HepG2 (cell line): ENCODE measurements around the gene SASS6.

ENCODE experiments used
- FOXM1 ChIP-seq: sonication (generic); formaldehyde crosslinking; IDR thresholded peaks from 2 replicates; pipeline ENCODE4 v1.5.0; 2020; ENCODE audit warnings: missing genetic modification reagents
- JUN ChIP-seq: sonication (generic); formaldehyde crosslinking; IDR thresholded peaks from 2 replicates; pipeline ENCODE4 v1.4.0; 2020; ENCODE audit warnings: mild to moderate bottlenecking, missing genetic modification reagents
- ONECUT2 ChIP-seq: sonication (generic); formaldehyde crosslinking; IDR thresholded peaks from 2 replicates; pipeline ENCODE4 v1.4.0; 2020; ENCODE audit warnings: missing genetic modification reagents
- POLR2AphosphoS2 ChIP-seq: IDR thresholded peaks from 2 replicates; pipeline ENCODE4 v1.6.1; 2011; ENCODE audit warnings: low read depth, low read length, improper control_type of control experiment
- TBP ChIP-seq: sonication (generic); formaldehyde crosslinking; IDR thresholded peaks from 2 replicates; pipeline ENCODE4 v1.5.0; 2020; ENCODE audit warnings: missing genetic modification reagents
- ZNF274 ChIP-seq: sonication (generic); formaldehyde crosslinking; IDR thresholded peaks from 2 replicates; pipeline ENCODE4 v1.5.1; 2020; ENCODE audit warnings: mild to moderate bottlenecking, missing genetic modification reagents
- TF ChIP-seq, protein P1 (sequence below), 2 experiments: IDR thresholded peaks; 2 replicates each; pipeline ENCODE4 v1.6.1; 2011 to 2012; ENCODE audit warnings: low read length in 2 of 2, borderline replicate concordance in 1 of 2, low read depth in 1 of 2, mild to moderate bottlenecking in 1 of 2, moderate library complexity in 1 of 2

DNA sequence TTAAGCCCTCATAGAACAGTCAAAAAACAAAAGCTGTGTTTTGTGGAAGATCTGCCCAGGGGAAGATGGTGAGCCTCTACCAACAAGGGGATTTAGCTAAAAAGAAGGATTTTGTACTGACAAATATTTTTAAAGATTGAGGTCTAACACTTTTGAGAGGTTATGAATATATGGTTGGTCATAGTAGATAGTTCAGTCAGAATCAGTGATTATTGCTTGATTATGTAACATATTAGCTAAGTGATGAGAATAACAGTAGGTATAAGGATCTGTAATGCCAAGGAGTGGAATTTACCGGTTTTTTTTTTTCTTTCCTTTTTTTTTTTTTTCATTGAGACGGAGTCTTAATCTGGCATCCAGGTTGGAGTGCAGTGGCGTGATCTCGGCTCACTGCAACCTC, 79.0 kb downstream of the SASS6 start:
- TF ChIP-seq ONECUT2 (no peak), POLR2AphosphoS2 (no peak), JUN (CRISPR knock-in tag) (no peak), ZNF274 (no peak), TBP (CRISPR knock-in tag) (no peak), FOXM1 (CRISPR knock-in tag) (no peak)
- TF ChIP-seq, protein P1, sequence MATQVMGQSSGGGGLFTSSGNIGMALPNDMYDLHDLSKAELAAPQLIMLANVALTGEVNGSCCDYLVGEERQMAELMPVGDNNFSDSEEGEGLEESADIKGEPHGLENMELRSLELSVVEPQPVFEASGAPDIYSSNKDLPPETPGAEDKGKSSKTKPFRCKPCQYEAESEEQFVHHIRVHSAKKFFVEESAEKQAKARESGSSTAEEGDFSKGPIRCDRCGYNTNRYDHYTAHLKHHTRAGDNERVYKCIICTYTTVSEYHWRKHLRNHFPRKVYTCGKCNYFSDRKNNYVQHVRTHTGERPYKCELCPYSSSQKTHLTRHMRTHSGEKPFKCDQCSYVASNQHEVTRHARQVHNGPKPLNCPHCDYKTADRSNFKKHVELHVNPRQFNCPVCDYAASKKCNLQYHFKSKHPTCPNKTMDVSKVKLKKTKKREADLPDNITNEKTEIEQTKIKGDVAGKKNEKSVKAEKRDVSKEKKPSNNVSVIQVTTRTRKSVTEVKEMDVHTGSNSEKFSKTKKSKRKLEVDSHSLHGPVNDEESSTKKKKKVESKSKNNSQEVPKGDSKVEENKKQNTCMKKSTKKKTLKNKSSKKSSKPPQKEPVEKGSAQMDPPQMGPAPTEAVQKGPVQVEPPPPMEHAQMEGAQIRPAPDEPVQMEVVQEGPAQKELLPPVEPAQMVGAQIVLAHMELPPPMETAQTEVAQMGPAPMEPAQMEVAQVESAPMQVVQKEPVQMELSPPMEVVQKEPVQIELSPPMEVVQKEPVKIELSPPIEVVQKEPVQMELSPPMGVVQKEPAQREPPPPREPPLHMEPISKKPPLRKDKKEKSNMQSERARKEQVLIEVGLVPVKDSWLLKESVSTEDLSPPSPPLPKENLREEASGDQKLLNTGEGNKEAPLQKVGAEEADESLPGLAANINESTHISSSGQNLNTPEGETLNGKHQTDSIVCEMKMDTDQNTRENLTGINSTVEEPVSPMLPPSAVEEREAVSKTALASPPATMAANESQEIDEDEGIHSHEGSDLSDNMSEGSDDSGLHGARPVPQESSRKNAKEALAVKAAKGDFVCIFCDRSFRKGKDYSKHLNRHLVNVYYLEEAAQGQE (IDR thresholded peaks at IDR 0.05; ENCODE audit: borderline replicate concordance in 1 of 2, low read depth in 1 of 2, low read length in 2 of 2), result no peak
